PC-9 (cell line): ENCODE data around the gene MRPL12. TPM values are rescaled to one million over a fixed set of nuclear protein-coding genes. Genes with fewer than 3 reads are reported as not detected.

Experiments used
- BruUV-seq: library from RNA; stranded (reverse); fragments of 400-500 nt; replicated peaks from 2 replicates; lab custom pipeline; 2021; lab: Mats Ljungman, UMichigan
- CTCF ChIA-PET: fragments of 300-600 bp; sonication (Branson Sonifier 250); formaldehyde crosslinking; loops from one replicate; lab custom pipeline; 2022; ENCODE audit warnings: antibody characterized with exemption; lab: Charles Lee
- POLR2A ChIA-PET: fragments of 300-600 bp; sonication (Branson Sonifier 250); formaldehyde crosslinking; loops from one replicate; lab custom pipeline; 2022; ENCODE audit warnings: antibody characterized with exemption; ENCODE audit not compliant: unreplicated experiment; lab: Charles Lee
- DNase-seq, 2 experiments: peaks; one replicate each; pipeline versions ENCODE4 v3.0.0 to v3.0.0-alpha.2; 2015 to 2022; ENCODE audit warnings: mixed read lengths in 1 of 2
- H2AFZ ChIP-seq: fragments of 200-600 bp; sonication (generic); 2 replicates; pipeline ENCODE4 v1.8.1; 2017; ENCODE audit warnings: antibody characterized with exemption
- H3F3A ChIP-seq: fragments of 200-600 bp; sonication (generic); 2 replicates; pipeline ENCODE4 v1.8.1; 2017; ENCODE audit warnings: antibody characterized with exemption, mild to moderate bottlenecking, low read depth; ENCODE audit not compliant: insufficient read depth
- H3K27ac ChIP-seq: fragments of 200-600 bp; sonication (generic); 2 replicates; pipeline ENCODE4 v1.6.1; 2016; ENCODE audit warnings: mixed run types
- H3K27me3 ChIP-seq: fragments of 200-600 bp; sonication (generic); 2 replicates; pipeline ENCODE4 v1.6.1; 2016; ENCODE audit warnings: low read depth, mixed run types; ENCODE audit not compliant: insufficient read depth
- H3K36me3 ChIP-seq: fragments of 200-600 bp; sonication (generic); 2 replicates; pipeline ENCODE4 v1.6.1; 2016; ENCODE audit warnings: low read depth, mixed run types
- H3K4me1 ChIP-seq: fragments of 200-600 bp; sonication (generic); replicated peaks from 2 replicates; pipeline ENCODE4 v1.6.1; 2016; ENCODE audit warnings: mixed run types; ENCODE audit not compliant: insufficient read depth
- H3K4me2 ChIP-seq: fragments of 200-600 bp; sonication (generic); 2 replicates; pipeline ENCODE4 v1.6.1; 2017; ENCODE audit warnings: mixed run types
- H3K4me3 ChIP-seq: fragments of 200-600 bp; sonication (generic); 2 replicates; pipeline ENCODE4 v1.6.1; 2016; ENCODE audit warnings: mixed run types
- H3K79me2 ChIP-seq: fragments of 200-600 bp; sonication (generic); 2 replicates; pipeline ENCODE4 v1.6.1; 2017; ENCODE audit warnings: low read depth, mixed run types
- H3K9me2 ChIP-seq: fragments of 200-600 bp; sonication (generic); 2 replicates; pipeline ENCODE4 v1.8.1; 2017; ENCODE audit warnings: mild to moderate bottlenecking; ENCODE audit not compliant: insufficient read depth
- H3K9me3 ChIP-seq: fragments of 200-600 bp; sonication (generic); 2 replicates; pipeline ENCODE4 v1.8.1; 2016; ENCODE audit warnings: low read depth; ENCODE audit not compliant: insufficient read depth
- H4K20me1 ChIP-seq: fragments of 200-600 bp; sonication (generic); 2 replicates; pipeline ENCODE4 v1.8.1; 2017; ENCODE audit not compliant: insufficient read depth
- CTCF ChIP-seq: fragments of 200-600 bp; sonication (generic); conservative IDR thresholded peaks from 2 replicates; pipeline ENCODE4 v1.6.1; 2017; ENCODE audit warnings: mixed run types, antibody characterized with exemption, mild to moderate bottlenecking, moderate library complexity
- EZH2 ChIP-seq: fragments of 200-600 bp; sonication (generic); IDR thresholded peaks from 2 replicates; pipeline ENCODE4 v1.8.0; 2017; ENCODE audit warnings: antibody characterized with exemption, low read depth
- intact Hi-C: fragments of 100-400 bp; cut with micrococcal nuclease; formaldehyde crosslinking; loops from one replicate; pipeline ENCODE4 v1.10.0; 2022; ENCODE audit not compliant: unreplicated experiment
- total RNA-seq: library from RNA; stranded (reverse); gene quantifications from 2 replicates; pipeline ENCODE4 v1.2.3, GENCODE V29; 2021

The MRPL12 gene
- total RNA-seq, 1 experiment from 2014 or later, result 98.6 TPM

GRCh38 chr17:81694810-81695209 lies 8.4 kb upstream of the MRPL12 start:
- no peaks in the 10 kb centered on the region for H3K36me3 ChIP-seq

GRCh38 chr17:81695211-81695610 lies 8.0 kb upstream of the MRPL12 start:
- BruUV-seq, result no TSS peak
- H3K27ac ChIP-seq, result no peak overlapping the region
- H3K9me2 ChIP-seq, result no peaks in the 10 kb centered on the region
- ChIA-PET CTCF (no interaction called here), POLR2A (no interaction called here)
- H3K4me2 ChIP-seq, result no peak overlapping the region
- no peaks in the 10 kb centered on the region; the same call in 1 of the 2 replicates for H3F3A ChIP-seq
- no peaks in the 10 kb centered on the region for H3K79me2 ChIP-seq
- no peak for TF ChIP-seq EZH2
- TF ChIP-seq CTCF, result no peak
- no peak for DNase-seq
- H3K36me3 ChIP-seq, result no peaks in the 10 kb centered on the region
- H3K9me3 ChIP-seq, result no peaks in the 10 kb centered on the region
- H3K27me3 ChIP-seq, result no peaks in the 10 kb centered on the region
- H4K20me1 ChIP-seq, result peaks cover 8% of the 10 kb centered on the region; the same call in 1 of the 2 replicates
- H3K4me3 ChIP-seq, result no peak overlapping the region
- H3K4me1 ChIP-seq, result no peaks in the 10 kb centered on the region
- no peak overlapping the region for H2AFZ ChIP-seq
- intact Hi-C loops, result no loop called here

More at GRCh38 chr17:81694810-81695209, 8.4 kb upstream of the MRPL12 start:
- no TSS peak for BruUV-seq
- no peak overlapping the region for H2AFZ ChIP-seq
- TF ChIP-seq CTCF (no peak), EZH2 (no peak)
- POLR2A ChIA-PET, result no interaction called here
- no peak overlapping the region for H3K4me3 ChIP-seq
- H3K9me2 ChIP-seq, result no peaks in the 10 kb centered on the region
- CTCF ChIA-PET, result no interaction called here
- no peaks in the 10 kb centered on the region for H3K27me3 ChIP-seq
- no peak overlapping the region for H3K27ac ChIP-seq
- no peaks in the 10 kb centered on the region for H3K79me2 ChIP-seq
- H3K4me1 ChIP-seq, result no peaks in the 10 kb centered on the region
- peaks cover 8% of the 10 kb centered on the region; the same call in 1 of the 2 replicates for H4K20me1 ChIP-seq
- no peak overlapping the region for H3K4me2 ChIP-seq
- intact Hi-C loops, result no loop called here
- no peaks in the 10 kb centered on the region for H3K9me3 ChIP-seq
- no peaks in the 10 kb centered on the region; the same call in 1 of the 2 replicates for H3F3A ChIP-seq
- DNase-seq, result no peak

GRCh38 chr17:81695801-81696200 lies 7.4 kb upstream of the MRPL12 start:
- Histone ChIP-seq H3K4me1 (no peaks in the 10 kb centered on the region), H3K9me3 (no peaks in the 10 kb centered on the region), H3K36me3 (no peaks in the 10 kb centered on the region), H2AFZ (no peak overlapping the region), H3K27me3 (no peaks in the 10 kb centered on the region), H3K79me2 (peaks cover 3% of the 10 kb centered on the region; the same call in 1 of the 2 replicates), H4K20me1 (peaks cover 6% of the 10 kb centered on the region; the same call in 1 of the 2 replicates), H3K4me2 (no peak overlapping the region), H3K9me2 (no peaks in the 10 kb centered on the region), H3F3A (no peaks in the 10 kb centered on the region; the same call in 1 of the 2 replicates), H3K27ac (no peak overlapping the region), H3K4me3 (no peak overlapping the region)
- no peak for TF ChIP-seq EZH2
- TF ChIP-seq CTCF, result no peak
- BruUV-seq, result no TSS peak
- ChIA-PET POLR2A (no interaction called here), CTCF (no interaction called here)
- intact Hi-C loops, result no loop called here
- no peak for DNase-seq
